Neutrophil (primary cell): Measurements from ENCODE around the gene FAM89B.
A peak's percentile ranks its signal among the peaks of the same experiment; 100 is the strongest.

Source experiments
- H3K27ac ChIP-seq: fragments of 200-600 bp; sonication (generic); 2 replicates; pipeline ENCODE4 v1.5.1; 2016; ENCODE audit warnings: mild to moderate bottlenecking, moderate library complexity
- H3K27me3 ChIP-seq: fragments of 200-600 bp; sonication (generic); 2 replicates; pipeline ENCODE4 v1.6.0; 2016; ENCODE audit warnings: mild to moderate bottlenecking
- H3K36me3 ChIP-seq: fragments of 200-600 bp; sonication (generic); 2 replicates; pipeline ENCODE4 v1.5.1; 2017
- H3K4me1 ChIP-seq, 2 experiments: fragments of 200-600 bp in 1 of 2; sonication (generic) in 1 of 2; 1 replicate in 1 of 2; 2 replicates in 1 of 2; pipeline versions ENCODE4 v1.5.1 to v1.6.1; 2013 to 2016; ENCODE audit warnings: low read depth in 1 of 2, low read length in 1 of 2, mild to moderate bottlenecking in 1 of 2, moderate library complexity in 1 of 2; ENCODE audit not compliant: control insufficient read depth in 1 of 2, insufficient read depth in 1 of 2
- H3K4me3 ChIP-seq, 2 experiments: fragments of 200-600 bp in 1 of 2; sonication (generic) in 1 of 2; 1 replicate in 1 of 2; 2 replicates in 1 of 2; pipeline ENCODE4 v1.5.1; 2013 to 2016; ENCODE audit warnings: low read depth in 1 of 2, low read length in 1 of 2, mild to moderate bottlenecking in 1 of 2, moderate library complexity in 1 of 2
- H3K9me3 ChIP-seq: fragments of 200-600 bp; sonication (generic); 2 replicates; pipeline ENCODE4 v1.5.1; 2016
- TF ChIP-seq, protein P1 (sequence below): fragments of 200-600 bp; sonication (generic); IDR thresholded peaks from 2 replicates; pipeline ENCODE4 v1.5.1; 2016; ENCODE audit warnings: antibody characterized with exemption

Gene FAM89B

DNA sequence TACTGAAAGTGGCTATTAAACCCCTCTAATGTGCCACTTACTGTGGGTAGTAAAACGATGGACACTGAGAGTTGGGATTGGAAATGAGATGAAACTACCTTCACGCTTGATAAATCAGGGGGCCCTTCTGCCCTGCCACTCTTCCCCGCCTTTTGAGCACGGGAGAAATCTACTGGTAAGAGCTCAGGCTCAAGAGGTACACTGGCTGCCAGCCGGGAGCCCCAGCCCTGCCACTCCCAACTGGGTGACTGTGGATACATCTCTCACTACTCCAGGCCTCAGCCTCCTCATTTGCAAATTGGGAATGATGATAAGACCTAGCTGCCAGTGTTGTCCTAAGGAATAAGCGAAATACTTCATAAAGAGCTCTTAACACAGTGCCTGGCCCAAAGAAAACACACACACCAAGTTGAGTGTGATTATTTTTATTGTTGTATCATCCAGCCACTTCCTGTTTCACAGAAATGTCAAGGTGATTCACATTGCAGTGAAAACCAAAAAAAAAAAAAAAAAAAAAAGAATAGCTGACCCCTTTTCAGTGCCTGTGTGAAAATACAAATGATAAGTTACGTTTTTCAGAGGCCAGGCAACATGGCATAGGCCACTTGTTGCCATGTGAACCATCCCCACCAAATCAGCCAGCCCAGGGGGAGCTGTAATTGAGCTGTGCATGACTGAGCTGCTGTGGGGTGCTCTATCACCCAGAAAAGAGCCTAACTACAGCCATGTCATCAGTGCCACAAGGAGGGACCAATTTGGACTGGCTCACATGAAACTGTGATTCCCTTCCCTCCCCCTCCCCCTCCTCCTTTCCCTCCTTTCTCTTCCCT lies 6.5 kb upstream of the FAM89B start:
- TF ChIP-seq, protein P1, sequence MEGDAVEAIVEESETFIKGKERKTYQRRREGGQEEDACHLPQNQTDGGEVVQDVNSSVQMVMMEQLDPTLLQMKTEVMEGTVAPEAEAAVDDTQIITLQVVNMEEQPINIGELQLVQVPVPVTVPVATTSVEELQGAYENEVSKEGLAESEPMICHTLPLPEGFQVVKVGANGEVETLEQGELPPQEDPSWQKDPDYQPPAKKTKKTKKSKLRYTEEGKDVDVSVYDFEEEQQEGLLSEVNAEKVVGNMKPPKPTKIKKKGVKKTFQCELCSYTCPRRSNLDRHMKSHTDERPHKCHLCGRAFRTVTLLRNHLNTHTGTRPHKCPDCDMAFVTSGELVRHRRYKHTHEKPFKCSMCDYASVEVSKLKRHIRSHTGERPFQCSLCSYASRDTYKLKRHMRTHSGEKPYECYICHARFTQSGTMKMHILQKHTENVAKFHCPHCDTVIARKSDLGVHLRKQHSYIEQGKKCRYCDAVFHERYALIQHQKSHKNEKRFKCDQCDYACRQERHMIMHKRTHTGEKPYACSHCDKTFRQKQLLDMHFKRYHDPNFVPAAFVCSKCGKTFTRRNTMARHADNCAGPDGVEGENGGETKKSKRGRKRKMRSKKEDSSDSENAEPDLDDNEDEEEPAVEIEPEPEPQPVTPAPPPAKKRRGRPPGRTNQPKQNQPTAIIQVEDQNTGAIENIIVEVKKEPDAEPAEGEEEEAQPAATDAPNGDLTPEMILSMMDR, result no peak

DNA sequence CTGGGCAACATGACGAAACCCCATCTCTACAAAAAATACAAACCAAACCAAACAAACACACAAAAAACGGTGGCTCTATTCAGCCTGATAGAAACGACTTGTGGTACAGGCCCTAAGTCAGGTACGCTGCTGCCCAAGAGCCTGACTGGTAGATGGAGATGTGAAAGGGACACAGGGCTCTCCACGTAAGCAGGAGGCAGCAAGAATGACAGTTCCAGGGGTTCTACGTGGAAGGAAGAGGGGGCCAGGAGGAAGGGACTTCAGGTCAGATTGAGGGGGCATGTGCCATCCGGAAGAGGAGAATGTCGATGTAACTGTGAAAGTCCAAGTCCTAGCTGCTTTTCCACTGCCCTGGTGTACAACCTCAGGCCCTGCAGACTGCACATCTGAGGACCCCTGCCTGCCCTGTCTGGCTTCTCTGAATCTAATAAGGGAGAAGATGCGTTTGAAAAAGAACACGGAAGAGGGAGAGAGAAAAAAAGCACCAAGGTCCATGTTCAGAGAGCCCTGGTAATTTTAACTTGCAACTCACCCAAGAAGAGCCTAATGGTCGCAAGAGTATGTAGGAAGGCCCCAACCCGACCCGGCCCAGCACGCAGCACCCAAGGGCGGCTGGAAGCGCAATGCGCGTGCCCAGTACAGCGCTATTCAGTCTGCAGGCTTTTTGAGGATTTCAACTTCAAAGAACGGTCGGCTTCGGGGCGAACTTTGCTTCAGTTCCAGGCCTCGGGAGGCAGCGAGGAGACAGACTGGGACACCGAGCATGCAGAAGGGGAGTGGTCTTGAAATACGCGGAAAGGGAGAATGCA lies 3.0 kb upstream of the FAM89B start:
- Histone ChIP-seq H3K36me3 (peaks cover 7% of the 10 kb centered on the region), H3K4me3 (peak overlapping the region; percentile 76 to 99), H3K9me3 (no peaks in the 10 kb centered on the region), H3K27ac (peak overlapping the region; percentile 95), H3K27me3 (no peaks in the 10 kb centered on the region), H3K4me1 (peaks cover 54 to 56% of the 10 kb centered on the region in 2 experiments)
- TF ChIP-seq, protein P1, result no peak

More for the DNA sequence above, 6.5 kb upstream of the FAM89B start:
- no peaks in the 10 kb centered on the region for H3K36me3 ChIP-seq
- peaks cover 25 to 29% of the 10 kb centered on the region in 2 experiments for H3K4me1 ChIP-seq
- H3K9me3 ChIP-seq, result no peaks in the 10 kb centered on the region
- H3K27ac ChIP-seq, result no peak overlapping the region
- no peak overlapping the region for H3K4me3 ChIP-seq
- H3K27me3 ChIP-seq, result peaks cover 20% of the 10 kb centered on the region

DNA sequence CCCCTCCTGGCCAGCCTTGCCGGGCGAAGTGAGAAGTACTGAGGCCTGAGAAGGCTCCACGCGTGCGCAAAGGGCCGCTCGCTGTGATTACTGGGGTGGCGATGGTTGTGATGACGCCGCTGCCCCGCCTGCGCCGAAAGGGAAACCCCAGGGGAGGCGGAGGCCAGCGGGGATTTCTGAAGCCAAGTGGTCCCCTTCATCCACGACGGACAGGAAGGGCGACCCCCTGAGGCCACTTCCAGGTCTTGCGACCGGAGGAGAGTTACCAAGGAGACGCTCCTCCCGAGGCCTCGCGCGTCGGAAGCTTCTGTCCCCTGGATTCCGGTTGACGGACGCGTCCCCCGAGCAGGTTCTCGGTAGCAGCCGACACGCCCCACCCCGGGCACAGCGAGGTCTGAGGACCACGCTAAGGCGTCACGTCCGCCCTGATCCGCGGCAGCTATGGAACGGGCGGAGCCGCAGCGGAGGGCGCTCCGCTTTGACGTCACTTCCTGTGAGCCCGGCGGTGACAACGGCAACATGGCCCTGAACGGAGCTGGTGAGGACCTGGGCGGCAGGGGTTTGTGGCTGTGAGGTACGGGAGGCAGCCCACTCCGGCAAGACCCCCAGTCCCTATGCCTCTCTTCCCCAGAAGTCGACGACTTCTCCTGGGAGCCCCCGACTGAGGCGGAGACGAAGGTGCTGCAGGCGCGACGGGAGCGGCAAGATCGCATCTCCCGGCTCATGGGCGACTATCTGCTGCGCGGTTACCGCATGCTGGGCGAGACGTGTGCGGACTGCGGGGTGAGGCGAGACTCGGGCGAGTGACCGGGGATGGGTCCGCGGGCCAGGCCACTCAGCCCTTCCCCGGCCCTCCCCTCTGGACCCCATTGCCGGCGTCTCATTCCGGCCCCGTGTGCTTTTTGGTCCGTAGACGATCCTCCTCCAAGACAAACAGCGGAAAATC lies 2.1 kb upstream of the FAM89B start, which contains the start of gene ZNRD2:
Gene ZNRD2 (plus strand): TSS at position 505 of the 946 bp plus-strand sequence. CDS start 15 bp downstream, at position 520.
- no peaks in the 10 kb centered on the region for H3K9me3 ChIP-seq
- peaks cover 7% of the 10 kb centered on the region for H3K36me3 ChIP-seq
- H3K4me3 ChIP-seq, result peak within 1 kb of the TSS; percentile 76 to 99
- H3K27me3 ChIP-seq, result no peaks in the 10 kb centered on the region
- H3K4me1 ChIP-seq, result peaks cover 60 to 64% of the 10 kb centered on the region in 2 experiments
- TF ChIP-seq, protein P1, result peak; percentile 31
- peak within 1 kb of the TSS; percentile 95 for H3K27ac ChIP-seq

DNA sequence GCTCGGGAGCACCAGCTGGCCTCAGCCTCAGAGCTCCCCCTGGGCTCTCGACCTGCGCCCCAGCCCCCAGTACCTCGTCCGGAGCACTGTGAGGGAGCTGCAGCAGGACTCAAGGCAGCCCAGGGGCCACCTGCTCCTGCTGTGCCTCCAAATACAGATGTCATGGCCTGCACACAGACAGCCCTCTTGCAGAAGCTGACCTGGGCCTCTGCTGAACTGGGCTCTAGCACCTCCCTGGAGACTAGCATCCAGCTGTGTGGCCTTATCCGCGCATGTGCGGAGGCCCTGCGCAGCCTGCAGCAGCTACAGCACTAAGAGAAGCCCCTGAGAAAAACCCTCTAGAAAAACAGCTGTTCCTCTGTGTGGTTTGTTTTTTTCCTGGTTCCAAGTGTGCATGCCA lies 918 bp upstream of the FAM89B start:
- Histone ChIP-seq H3K9me3 (no peaks in the 10 kb centered on the region), H3K27ac (peak overlapping the region; percentile 95), H3K4me1 (peaks cover 58 to 64% of the 10 kb centered on the region in 2 experiments), H3K36me3 (peaks cover 7% of the 10 kb centered on the region), H3K27me3 (no peaks in the 10 kb centered on the region), H3K4me3 (peak overlapping the region; percentile 76 to 99)
- TF ChIP-seq, protein P1, result no peak

DNA sequence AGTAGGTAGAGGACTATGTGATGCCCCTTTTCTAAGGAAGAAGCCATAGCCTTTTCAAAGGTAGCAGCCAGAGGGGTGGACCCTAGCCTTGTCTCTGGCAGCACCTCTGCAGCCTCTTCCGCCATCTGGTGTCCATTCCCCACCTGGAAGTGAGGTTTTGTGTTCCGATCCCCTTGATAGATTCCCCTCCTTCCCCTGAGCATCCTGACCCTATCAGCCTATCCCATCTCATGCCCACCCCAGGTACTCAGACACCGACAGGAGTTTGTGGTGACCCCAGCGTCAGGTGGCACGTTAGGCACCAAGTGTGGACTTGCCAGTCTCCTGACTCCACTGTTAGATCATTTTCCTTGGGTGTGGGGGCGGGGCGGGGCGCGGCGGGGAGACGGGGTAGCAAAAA lies 398 bp upstream of the FAM89B start:
- H3K27me3 ChIP-seq, result no peaks in the 10 kb centered on the region
- TF ChIP-seq, protein P1, result no peak
- H3K36me3 ChIP-seq, result peaks cover 7% of the 10 kb centered on the region
- peak overlapping the region; percentile 95 for H3K27ac ChIP-seq
- peaks cover 64 to 67% of the 10 kb centered on the region in 2 experiments for H3K4me1 ChIP-seq
- no peaks in the 10 kb centered on the region for H3K9me3 ChIP-seq
- peak overlapping the region; percentile 76 to 99 for H3K4me3 ChIP-seq
